ENCODE data around the gene CRHR2.

Gene CRHR2

GRCh38 chr7:30679664-30680063 lies 2.6 kb downstream of the CRHR2 start:
- DNase-seq (ENCODE audit: low read depth): no peak

GRCh38 chr7:30678805-30679204 lies 3.5 kb downstream of the CRHR2 start:
- DNase-seq (ENCODE audit: low read depth): no peak

GRCh38 chr7:30674876-30675275 lies 7.4 kb downstream of the CRHR2 start:
- DNase-seq (ENCODE audit: low read depth): no peak

GRCh38 chr7:30674420-30674819 lies 7.8 kb downstream of the CRHR2 start:
- no peak for DNase-seq (ENCODE audit: low read depth)

- no peak for DNase-seq (ENCODE audit: low read depth)
These were observed 10.3 kb downstream of the CRHR2 start for GRCh38 chr7:30671793-30672465.

- DNase-seq (ENCODE audit: low read depth): no peak
These were observed 14.2 kb downstream of the CRHR2 start for GRCh38 chr7:30668102-30668501.

GRCh38 chr7:30667172-30667571 lies 15.1 kb downstream of the CRHR2 start:
- DNase-seq (ENCODE audit: low read depth): no peak

GRCh38 chr7:30665449-30665848 lies 16.8 kb downstream of the CRHR2 start:
- no peak for DNase-seq (ENCODE audit: low read depth)

GRCh38 chr7:30665043-30665442 lies 17.2 kb downstream of the CRHR2 start:
- no peak for DNase-seq (ENCODE audit: low read depth)

GRCh38 chr7:30664184-30664885 lies 17.9 kb downstream of the CRHR2 start:
- no peak for DNase-seq (ENCODE audit: low read depth)

- no peak for DNase-seq (ENCODE audit: low read depth)
These were observed 18.8 kb downstream of the CRHR2 start for GRCh38 chr7:30663414-30663813.

GRCh38 chr7:30662431-30662939 lies 19.8 kb downstream of the CRHR2 start:
- DNase-seq (ENCODE audit: low read depth): no peak

GRCh38 chr7:30661926-30662325 lies 20.3 kb downstream of the CRHR2 start:
- no peak for DNase-seq (ENCODE audit: low read depth)

- DNase-seq (ENCODE audit: low read depth): no peak
These were observed 21.7 kb downstream of the CRHR2 start for GRCh38 chr7:30660331-30661255.

- no peak for DNase-seq (ENCODE audit: low read depth)
These were observed 22.9 kb downstream of the CRHR2 start for GRCh38 chr7:30659312-30659711.

- DNase-seq (ENCODE audit: low read depth): no peak
These were observed 23.7 kb downstream of the CRHR2 start for GRCh38 chr7:30658479-30659074.

- DNase-seq (ENCODE audit: low read depth): no peak
These were observed 25.1 kb downstream of the CRHR2 start for GRCh38 chr7:30657131-30657530.

- no peak for DNase-seq (ENCODE audit: low read depth)
These were observed 26.0 kb downstream of the CRHR2 start for GRCh38 chr7:30656006-30656957.

GRCh38 chr7:30655096-30655970 lies 26.9 kb downstream of the CRHR2 start:
- DNase-seq (ENCODE audit: low read depth): no peak

Measured in activated T-helper 9 cell treated with anti-CD3 and anti-CD28 coated beads, Interleukin-2, amount 50 U/mL, for 16 hours (primary cell).